GM18907 (cell line): ENCODE measurements around the gene ARL13B.
A peak's percentile ranks its signal among the peaks of the same experiment; 100 is the strongest.
"Not testable (repeated sequence)": the region's sequence is repeated elsewhere in the genome, so short reads cannot be mapped to it uniquely, and the experiment has no call there.

Source experiments
- ATAC-seq: cut with Tn5 transposase; IDR thresholded peaks from one replicate; pipeline ENCODE4 v1.9.1; 2021; ENCODE audit warnings: mild to moderate bottlenecking, moderate library complexity; ENCODE audit not compliant: unreplicated experiment

Gene ARL13B

GRCh38 chr3:93992207-93992606 lies 12.3 kb downstream of the ARL13B start:
- no peak for ATAC-seq

- ATAC-seq: no peak
Observed at GRCh38 chr3:93994056-93994455, 14.1 kb downstream of the ARL13B start.

DNA sequence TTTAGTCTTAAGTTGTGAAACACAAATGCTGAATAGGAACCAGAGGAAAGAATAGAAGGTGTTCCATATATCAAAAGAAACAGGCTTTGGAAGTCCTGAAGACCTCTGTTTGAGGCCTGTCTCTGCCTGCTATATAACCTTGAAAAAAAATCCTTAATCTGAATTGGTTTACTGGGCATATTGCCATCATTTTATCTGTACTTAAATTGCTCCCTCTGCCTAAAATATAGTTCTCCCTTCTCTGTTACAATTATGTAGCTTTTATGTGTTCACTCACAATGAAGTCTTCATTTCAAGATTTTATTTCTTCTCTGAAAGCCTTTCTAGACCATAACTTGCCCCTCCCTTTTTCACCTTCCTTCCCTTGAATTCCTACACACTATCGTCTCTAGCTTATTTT lies 21.2 kb downstream of the ARL13B start:
- no peak for ATAC-seq

DNA sequence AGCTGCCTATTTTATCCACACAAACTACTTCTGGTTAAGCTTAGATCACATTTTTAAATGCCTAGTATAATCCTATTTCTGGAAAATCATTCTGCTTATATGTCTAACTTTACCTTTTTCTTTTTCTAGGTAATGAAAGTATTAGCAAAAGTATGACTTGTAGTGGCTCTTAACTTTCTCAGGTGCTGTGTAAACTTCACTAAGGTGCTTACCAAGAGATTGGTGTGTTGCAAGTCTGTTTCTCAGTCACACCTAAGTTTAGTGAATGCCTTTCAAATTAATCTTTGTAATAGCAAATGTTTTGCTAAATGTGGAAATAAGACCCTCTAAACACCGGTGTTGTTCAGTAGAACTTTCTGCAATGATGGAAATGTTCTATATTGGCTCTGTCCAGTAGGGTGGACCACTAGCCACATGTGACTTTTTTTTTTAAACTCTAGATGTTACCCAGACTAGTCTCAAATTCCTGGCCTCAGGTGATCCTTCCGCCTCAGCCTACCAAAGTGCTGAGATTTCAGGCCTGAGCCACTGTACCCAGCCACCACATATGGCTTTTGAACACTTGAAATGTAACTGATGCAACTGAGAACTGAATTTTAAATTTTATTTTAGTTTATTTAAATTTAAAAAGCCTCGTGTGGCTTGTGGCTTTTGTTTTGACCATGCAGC lies 22.0 kb downstream of the ARL13B start:
- no peak for ATAC-seq

DNA sequence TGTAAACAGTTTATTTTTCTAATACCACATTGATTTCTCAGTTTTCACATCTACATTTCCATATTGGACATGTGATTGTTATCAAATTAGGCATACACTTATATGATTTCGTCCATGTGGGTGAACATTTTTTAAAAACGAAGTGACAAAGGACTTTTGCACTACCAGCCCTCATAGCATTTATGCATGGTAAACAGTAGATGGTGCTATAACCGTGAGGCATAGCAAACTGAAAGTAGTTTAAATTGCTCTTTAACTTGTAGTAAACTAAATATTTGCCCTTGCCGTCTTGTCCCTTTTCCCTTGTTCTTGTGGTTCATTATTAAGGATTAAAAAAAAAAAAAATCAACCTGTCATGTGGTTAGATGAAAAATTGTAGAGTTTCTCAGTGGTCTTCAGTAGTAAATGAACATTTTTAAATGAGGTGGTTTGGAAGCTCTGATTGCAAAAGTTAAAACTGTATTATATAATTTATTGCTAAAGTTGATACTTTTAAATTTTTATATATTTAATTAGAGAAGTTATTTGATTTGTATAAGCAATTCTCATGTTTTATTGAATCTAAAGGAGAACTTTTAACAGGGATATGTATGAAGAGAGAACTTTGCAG lies 24.5 kb downstream of the ARL13B start:
- peak; percentile 93 for ATAC-seq

GRCh38 chr3:94008253-94008652 lies 28.3 kb downstream of the ARL13B start:
- ATAC-seq: no peak

GRCh38 chr3:94009608-94010007 lies 29.7 kb downstream of the ARL13B start:
- ATAC-seq: no peak

DNA sequence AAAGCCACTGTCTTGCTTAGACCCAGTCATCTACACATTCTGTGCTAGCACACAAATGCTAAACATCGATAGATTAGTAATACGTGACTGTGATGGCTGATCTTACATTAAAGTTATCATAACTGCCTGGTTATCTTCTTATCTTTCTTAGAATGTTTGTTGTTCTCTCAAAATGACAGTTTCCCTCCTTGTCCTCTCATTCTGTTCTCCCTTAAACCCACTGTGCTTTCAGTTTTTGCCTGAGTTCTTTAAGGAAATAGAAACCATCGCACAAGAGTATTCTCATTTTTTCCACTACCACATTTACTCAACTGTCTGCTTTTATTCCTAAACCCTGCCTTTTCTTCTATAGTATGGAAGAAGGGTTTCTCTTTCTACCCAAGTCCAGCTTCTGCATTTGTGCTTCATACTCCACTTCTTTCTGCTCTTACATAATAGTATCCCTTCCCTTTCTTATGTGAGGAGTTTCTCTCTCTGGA lies 31.3 kb downstream of the ARL13B start:
- ATAC-seq: no peak

- ATAC-seq: no peak
Observed at GRCh38 chr3:94012185-94012584, 32.2 kb downstream of the ARL13B start.

DNA sequence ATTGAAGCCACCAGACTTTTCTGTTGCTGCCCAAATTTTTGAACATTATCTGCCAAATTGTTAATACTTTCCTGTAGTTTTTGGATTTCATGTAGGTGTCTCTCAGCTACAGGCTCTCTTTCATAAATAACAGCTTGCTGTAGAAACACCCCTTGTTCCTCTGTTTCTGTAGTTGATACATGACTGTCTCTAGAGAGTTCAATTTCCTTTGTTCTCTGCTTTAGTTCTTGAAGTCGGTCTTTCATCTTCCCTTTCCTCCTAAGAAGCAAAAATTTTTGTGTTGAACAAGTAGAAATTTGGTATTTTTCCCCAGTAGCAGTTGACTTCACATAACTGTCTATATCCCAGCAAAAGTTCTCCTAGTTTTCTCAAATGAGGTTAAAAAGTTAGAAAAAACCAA lies 35.1 kb downstream of the ARL13B start:
- ATAC-seq: no peak

- no peak for ATAC-seq
Observed at GRCh38 chr3:94019659-94020058, 39.7 kb downstream of the ARL13B start.

- ATAC-seq: no peak
Observed at GRCh38 chr3:94020293-94020692, 40.3 kb downstream of the ARL13B start.

DNA sequence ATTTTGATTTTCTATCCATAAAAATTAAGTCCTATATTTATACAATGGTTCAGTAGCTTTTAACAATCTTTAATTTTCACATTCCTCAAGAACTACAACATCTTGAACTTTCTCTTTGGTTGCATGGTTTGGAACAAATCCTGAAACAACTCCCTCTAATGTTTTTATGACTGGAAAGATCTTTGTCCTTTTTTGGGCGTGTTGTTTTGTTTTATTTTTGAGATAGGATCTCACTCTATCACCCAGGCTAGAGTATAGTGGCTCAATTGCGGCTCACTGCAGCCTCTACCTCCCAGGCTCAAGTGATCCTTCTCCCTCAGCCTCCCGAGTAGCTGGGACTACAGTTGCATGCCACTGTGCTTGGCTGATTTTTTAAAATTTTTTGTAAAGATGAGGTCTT lies 44.4 kb downstream of the ARL13B start:
- no peak for ATAC-seq

GRCh38 chr3:94026623-94027022 lies 46.7 kb downstream of the ARL13B start:
- no peak for ATAC-seq

- ATAC-seq: no peak
Observed at GRCh38 chr3:94028093-94028837, 48.3 kb downstream of the ARL13B start, which contains the start of gene STX19. Gene STX19 (minus strand): TSS chr3:94028597. CDS start chr3:94015269, 13,328 bp downstream.

DNA sequence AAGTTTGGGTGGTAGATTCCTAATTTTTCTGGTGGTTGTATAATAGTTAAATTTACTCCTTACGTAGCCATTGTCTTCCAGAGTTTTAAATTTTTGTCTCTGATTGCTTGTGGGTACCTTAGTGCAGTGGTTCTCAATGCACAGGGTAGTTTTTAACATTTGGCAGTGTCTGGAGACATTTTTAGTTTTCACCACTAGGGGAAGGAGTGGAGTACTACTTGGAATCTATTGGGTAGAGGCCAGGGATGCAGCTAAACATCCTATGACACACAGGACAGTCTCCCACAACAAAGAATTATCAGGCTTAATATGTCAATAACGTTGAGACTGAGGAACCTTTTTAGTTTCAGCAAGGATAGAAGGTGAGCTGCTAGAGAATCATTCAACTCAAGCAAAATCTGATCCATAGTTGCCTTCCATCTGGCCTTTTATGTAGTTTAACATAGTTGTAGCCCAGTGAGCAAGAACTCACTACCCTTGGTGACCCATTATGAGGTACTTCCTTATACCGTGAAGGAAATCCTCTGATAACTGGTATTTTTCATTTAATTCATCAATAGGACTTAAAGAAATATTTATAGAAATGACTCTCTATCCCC lies 57.1 kb downstream of the ARL13B start:
- peak; percentile 80 for ATAC-seq

- ATAC-seq: no peak
Observed at GRCh38 chr3:94043285-94043684, 63.3 kb downstream of the ARL13B start.

- ATAC-seq: not testable (repeated sequence)
Observed at GRCh38 chr3:94044100-94044936, 64.4 kb downstream of the ARL13B start.

DNA sequence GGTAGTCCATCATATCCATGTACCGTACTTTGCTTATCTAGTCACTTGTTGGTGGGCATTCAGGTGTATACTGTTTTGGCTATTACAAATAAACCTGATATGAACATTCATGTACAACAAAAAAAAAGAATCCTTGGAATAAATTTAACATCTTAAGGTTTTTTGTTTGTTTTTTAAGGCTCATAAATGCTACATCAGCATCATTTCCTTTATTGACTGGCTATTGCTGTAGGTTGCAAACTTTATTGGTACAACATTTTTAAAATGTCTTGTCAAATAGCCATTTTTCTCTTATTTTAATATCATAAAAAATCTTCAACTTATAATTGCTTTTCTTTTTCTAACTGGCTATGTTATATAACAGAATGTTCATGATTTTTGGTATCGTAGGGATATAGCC lies 66.6 kb downstream of the ARL13B start:
- ATAC-seq: no peak

DNA sequence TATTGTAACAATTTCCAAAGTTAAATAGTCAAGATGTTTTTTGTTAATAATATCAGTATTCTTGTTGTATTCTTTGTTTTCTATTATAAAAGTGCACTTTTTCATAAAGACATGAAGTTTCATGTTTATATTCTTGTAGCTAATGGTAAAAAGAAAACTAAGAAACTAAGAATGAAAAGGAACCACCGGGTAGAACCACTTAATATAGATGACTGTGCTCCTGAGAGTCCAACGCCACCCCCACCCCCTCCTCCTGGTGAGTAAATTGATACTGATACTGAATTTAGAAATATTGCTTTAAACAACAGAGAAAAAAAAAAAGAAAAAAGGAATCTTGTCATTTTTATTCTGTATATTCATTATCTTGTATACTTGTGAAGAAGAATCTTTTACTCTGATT lies 69.3 kb downstream of the ARL13B start:
- no peak for ATAC-seq

DNA sequence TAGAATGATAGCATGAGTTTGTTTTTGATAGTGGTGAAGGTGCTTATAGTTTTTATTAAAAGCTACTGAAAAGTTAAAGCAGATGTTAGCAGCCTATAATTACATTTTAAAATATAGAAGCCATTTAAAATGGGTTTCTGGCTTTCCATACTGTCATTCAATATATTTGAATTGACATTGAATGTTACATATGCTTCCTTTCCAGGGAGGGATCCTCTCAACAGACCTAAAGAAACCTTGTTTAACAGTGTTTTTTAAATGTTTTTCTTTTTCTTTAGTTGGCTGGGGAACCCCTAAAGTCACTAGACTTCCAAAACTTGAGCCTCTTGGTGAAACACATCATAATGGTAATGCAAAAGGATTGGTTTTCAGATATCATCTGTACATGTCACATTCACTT lies 70.6 kb downstream of the ARL13B start:
- ATAC-seq: no peak
